IMR-90 (cell line): Measurements from ENCODE around the gene STK33. TPM values are rescaled to one million over a fixed set of nuclear protein-coding genes. Genes with fewer than 3 reads are reported as not detected.

Experiments used
- ATAC-seq: fragments of 200-7000 bp; cut with Tn5 transposase; 2 replicates; pipeline ENCODE4 v1.9.1; 2020; ENCODE audit warnings: low read depth, mild to moderate bottlenecking, moderate library complexity
- BruUV-seq: library from RNA; stranded (reverse); fragments of 400-500 nt; replicated peaks from 2 replicates; lab custom pipeline; 2021; lab: Mats Ljungman, UMichigan
- CTCF ChIA-PET: fragments of 300-600 bp; formaldehyde crosslinking; extraction: SDS; loops from one replicate; lab custom pipeline; 2021; ENCODE audit warnings: antibody characterized with exemption; lab: Yijun Ruan, JAX
- POLR2A ChIA-PET: fragments of 300-600 bp; sonication (Branson Sonifier 250); formaldehyde crosslinking; loops from one replicate; lab custom pipeline; 2022; ENCODE audit warnings: antibody characterized with exemption; ENCODE audit not compliant: unreplicated experiment; lab: Charles Lee
- DNase-seq: peaks from one replicate; pipeline ENCODE4 v3.0.0; 2013
- H2AFZ ChIP-seq: replicated peaks from 2 replicates; pipeline ENCODE3; 2013; ENCODE audit warnings: low read length, mild to moderate bottlenecking; ENCODE audit not compliant: poor library complexity
- H2AK5ac ChIP-seq: 2 replicates; pipeline ENCODE4 v1.6.1; 2013; ENCODE audit warnings: low read depth, low read length, inconsistent platforms
- H2AK9ac ChIP-seq: replicated peaks from 2 replicates; pipeline ENCODE3; 2013; ENCODE audit warnings: mild to moderate bottlenecking, low read depth, low read length, moderate library complexity; ENCODE audit not compliant: poor library complexity
- H2BK120ac ChIP-seq: 2 replicates; pipeline ENCODE4 v1.6.1; 2013; ENCODE audit warnings: low read depth, low read length, inconsistent platforms
- H2BK15ac ChIP-seq: 3 replicates; pipeline ENCODE4 v1.6.1; 2013; ENCODE audit warnings: low read depth, low read length, inconsistent platforms
- H2BK20ac ChIP-seq: 2 replicates; pipeline ENCODE4 v1.6.1; 2013; ENCODE audit warnings: low read depth, mild to moderate bottlenecking, inconsistent platforms, low read length, moderate library complexity
- H2BK5ac ChIP-seq: 2 replicates; pipeline ENCODE4 v1.6.1; 2013; ENCODE audit warnings: mild to moderate bottlenecking, low read depth, low read length, inconsistent platforms; ENCODE audit not compliant: poor library complexity, severe bottlenecking
- H3K14ac ChIP-seq: replicated peaks from 2 replicates; pipeline ENCODE4 v1.6.1; 2013; ENCODE audit warnings: low read depth, low read length, inconsistent platforms
- H3K18ac ChIP-seq: 2 replicates; pipeline ENCODE4 v1.6.1; 2013; ENCODE audit warnings: low read depth, low read length, control low read depth
- H3K23ac ChIP-seq: 2 replicates; pipeline ENCODE4 v1.6.1; 2013; ENCODE audit warnings: low read depth, low read length, inconsistent platforms
- H3K27ac ChIP-seq: 2 replicates; pipeline ENCODE4 v1.5.1; 2013; ENCODE audit warnings: mild to moderate bottlenecking, control low read depth, low read length; ENCODE audit not compliant: insufficient read depth
- H3K27me3 ChIP-seq: 2 replicates; pipeline ENCODE4 v1.6.1; 2013; ENCODE audit warnings: low read length; ENCODE audit not compliant: control insufficient read depth, insufficient read depth
- H3K36me3 ChIP-seq: 2 replicates; pipeline ENCODE4 v1.6.1; 2013; ENCODE audit warnings: low read length, mixed read lengths; ENCODE audit not compliant: control insufficient read depth, insufficient read depth
- H3K4ac ChIP-seq: 2 replicates; pipeline ENCODE4 v1.6.1; 2013; ENCODE audit warnings: low read depth, low read length, inconsistent platforms
- H3K4me1 ChIP-seq: 2 replicates; pipeline ENCODE4 v1.6.1; 2013; ENCODE audit warnings: low read length, mixed read lengths; ENCODE audit not compliant: control insufficient read depth, insufficient read depth
- H3K4me2 ChIP-seq: 2 replicates; pipeline ENCODE4 v1.6.1; 2013; ENCODE audit warnings: low read depth, mild to moderate bottlenecking, control low read depth, low read length, moderate library complexity
- H3K4me3 ChIP-seq: 2 replicates; pipeline ENCODE4 v1.5.1; 2013; ENCODE audit warnings: low read depth, mild to moderate bottlenecking, control low read depth, low read length, moderate library complexity; ENCODE audit not compliant: insufficient read depth
- H3K56ac ChIP-seq: 2 replicates; pipeline ENCODE4 v1.6.1; 2013; ENCODE audit warnings: low read length, inconsistent platforms; ENCODE audit not compliant: insufficient read depth; ENCODE audit errors: extremely low read depth
- H3K79me1 ChIP-seq, 2 experiments: 2 replicates each; pipeline ENCODE4 v1.6.1; 2013; ENCODE audit warnings: low read length in 2 of 2, inconsistent platforms in 1 of 2, low read depth in 1 of 2
- H3K9ac ChIP-seq: 2 replicates; pipeline ENCODE4 v1.6.1; 2013; ENCODE audit warnings: low read depth, low read length, control low read depth
- H3K9me1 ChIP-seq: 2 replicates; pipeline ENCODE4 v1.6.1; 2013; ENCODE audit warnings: low read length, inconsistent platforms; ENCODE audit not compliant: insufficient read depth
- H3K9me3 ChIP-seq: 2 replicates; pipeline ENCODE4 v1.6.1; 2013; ENCODE audit warnings: low read length; ENCODE audit not compliant: control insufficient read depth, insufficient read depth
- H4K20me1 ChIP-seq: 2 replicates; pipeline ENCODE4 v1.6.1; 2013; ENCODE audit warnings: low read length, inconsistent platforms; ENCODE audit not compliant: insufficient read depth
- H4K5ac ChIP-seq: 2 replicates; pipeline ENCODE4 v1.6.1; 2013; ENCODE audit warnings: mild to moderate bottlenecking, low read depth, low read length, control low read depth
- H4K8ac ChIP-seq, 2 experiments: 2 replicates each; pipeline ENCODE4 v1.6.1; 2013; ENCODE audit warnings: low read depth in 2 of 2, low read length in 2 of 2, control low read depth in 1 of 2, inconsistent platforms in 1 of 2
- H4K91ac ChIP-seq: 2 replicates; pipeline ENCODE4 v1.6.1; 2013; ENCODE audit warnings: low read depth, low read length, inconsistent platforms; ENCODE audit not compliant: insufficient read depth
- BHLHE40 ChIP-seq: fragments of 150-350 bp; IDR thresholded peaks from 2 replicates; pipeline ENCODE4 v1.6.1; 2016; ENCODE audit warnings: mild to moderate bottlenecking, low read depth, low read length
- CEBPB ChIP-seq: IDR thresholded peaks from 2 replicates; pipeline ENCODE4 v1.6.1; 2012; ENCODE audit warnings: low read depth, low read length, improper control_type of control experiment
- CHD1 ChIP-seq: IDR thresholded peaks from 2 replicates; pipeline ENCODE4 v1.6.1; 2012; ENCODE audit warnings: low read depth, low read length, improper control_type of control experiment
- FOS ChIP-seq: fragments of 150-350 bp; IDR thresholded peaks from 2 replicates; pipeline ENCODE4 v1.6.1; 2016; ENCODE audit warnings: low read depth, low read length
- MAFK ChIP-seq: IDR thresholded peaks from 2 replicates; pipeline ENCODE4 v1.6.1; 2012; ENCODE audit warnings: low read depth, low read length, improper control_type of control experiment
- MAZ ChIP-seq: IDR thresholded peaks from 2 replicates; pipeline ENCODE4 v1.6.1; 2012; ENCODE audit warnings: low read depth, mild to moderate bottlenecking, low read length, improper control_type of control experiment, moderate library complexity, borderline replicate concordance
- MXI1 ChIP-seq: IDR thresholded peaks from 2 replicates; pipeline ENCODE4 v1.6.1; 2012; ENCODE audit warnings: low read depth, mild to moderate bottlenecking, low read length, moderate library complexity, borderline replicate concordance
- NFE2L2 ChIP-seq: fragments of 150-350 bp; IDR thresholded peaks from 2 replicates; pipeline ENCODE4 v1.6.1; 2016; ENCODE audit warnings: low read depth, mild to moderate bottlenecking, low read length
- POLR2A ChIP-seq: IDR thresholded peaks from 2 replicates; pipeline ENCODE4 v1.6.1; 2012; ENCODE audit warnings: mild to moderate bottlenecking, low read depth, low read length
- RAD21 ChIP-seq: IDR thresholded peaks from 2 replicates; pipeline ENCODE4 v1.6.1; 2012; ENCODE audit warnings: low read length, improper control_type of control experiment
- RCOR1 ChIP-seq: IDR thresholded peaks from 2 replicates; pipeline ENCODE4 v1.6.1; 2012; ENCODE audit warnings: mild to moderate bottlenecking, low read length, improper control_type of control experiment; ENCODE audit not compliant: insufficient replicate concordance
- RFX5 ChIP-seq: IDR thresholded peaks from 2 replicates; pipeline ENCODE4 v1.8.0; 2012; ENCODE audit warnings: low read depth, mild to moderate bottlenecking, low read length, moderate library complexity
- SMC3 ChIP-seq: fragments of 150-350 bp; IDR thresholded peaks from 2 replicates; pipeline ENCODE4 v1.6.1; 2016; ENCODE audit warnings: low read depth, mild to moderate bottlenecking, antibody characterized with exemption, low read length, moderate library complexity
- WGBS, 2 experiments: methylation state at CpG; one replicate each; pipeline versions ENCODE4 v1.1.5 to v1.1.7; 2013; ENCODE audit warnings: missing lambda C conversion rate in 2 of 2; ENCODE audit not compliant: insufficient read length in 1 of 2; ENCODE audit errors: extremely low coverage in 2 of 2; 5-methylcytosine and 5-hydroxymethylcytosine counted together
- dilution Hi-C: fragments of 300-500 bp; cut with HindIII; formaldehyde crosslinking; loops from one replicate; pipeline ENCODE4 v1.14.3; 2018; ENCODE audit warnings: low sequenced_read_pairs; ENCODE audit not compliant: unreplicated experiment
- in situ Hi-C: fragments of 300-500 bp; cut with MboI; formaldehyde crosslinking; loops from 3 replicates; pipeline ENCODE4 v1.14.3; 2019; ENCODE audit warnings: low sequenced_read_pairs, inconsistent platforms, mixed read lengths
- intact Hi-C: fragments of 100-400 bp; cut with micrococcal nuclease; formaldehyde crosslinking; loops from 2 replicates; pipeline ENCODE4 v1.10.0; 2022
- polyA plus RNA-seq, 3 experiments: library from polyadenylated mRNA; depleted of rRNA; stranded (reverse); fragments of >200 nt; gene quantifications; 2 replicates each; pipeline ENCODE4 v1.2.3, GENCODE V29; 2012; ENCODE audit warnings: low replicate concordance in 1 of 3
- total RNA-seq: library from RNA; depleted of rRNA; stranded (reverse); fragments of >200 nt; gene quantifications from 2 replicates; pipeline ENCODE4 v1.2.3, GENCODE V29; 2012
- TF ChIP-seq, protein P1 (sequence below): conservative IDR thresholded peaks from 2 replicates; pipeline ENCODE4 v1.5.1; 2012; ENCODE audit warnings: mild to moderate bottlenecking, low read depth, low read length, improper control_type of control experiment
- TF ChIP-seq, protein P2 (sequence below): fragments of 150-350 bp; IDR thresholded peaks from 2 replicates; pipeline ENCODE4 v1.6.1; 2016; ENCODE audit warnings: low read depth, mild to moderate bottlenecking, low read length, moderate library complexity, borderline replicate concordance
- TF ChIP-seq, protein P3 (sequence below): fragments of 150-350 bp; IDR thresholded peaks from 2 replicates; pipeline ENCODE4 v1.6.1; 2017; ENCODE audit warnings: mild to moderate bottlenecking, antibody characterized with exemption, low read length, low read depth

STK33 gene
- total and polyA plus RNA-seq, 2 of the 4 experiments (the other 2 are of a cell fraction) = 2.3 to 2.6 TPM

GRCh38 chr11:8351223-8351622 is 242.8 kb downstream of the STK33 start:
- in situ Hi-C loops = no loop called here
- ATAC-seq = no peak
- WGBS, 2 experiments = 24% methylated on average over 4 of the region's 8 CpGs; no CpG with 5 or more reads in 1 of the 2 experiments

More at GRCh38 chr11:8351223-8351622, 242.8 kb downstream of the STK33 start:
- ChIA-PET CTCF (no interaction called here), POLR2A (no interaction called here)
- no peaks in the 10 kb centered on the region for H3K9me1 ChIP-seq
- H2BK15ac ChIP-seq = no peak overlapping the region
- H3K4me2 ChIP-seq = no peak overlapping the region
- no peak overlapping the region for H3K56ac ChIP-seq
- no peak overlapping the region for H2BK20ac ChIP-seq
- no peaks in the 10 kb centered on the region for H3K9me3 ChIP-seq
- H2AFZ ChIP-seq = no peak overlapping the region
- BruUV-seq = no TSS peak
- H4K91ac ChIP-seq = no peak overlapping the region
- H3K4me1 ChIP-seq = no peaks in the 10 kb centered on the region
- no peak overlapping the region for H2AK5ac ChIP-seq
- H3K27ac ChIP-seq = no peak overlapping the region
- no peaks in the 10 kb centered on the region for H3K36me3 ChIP-seq
- DNase-seq = no peak
- H2BK120ac ChIP-seq = no peak overlapping the region
- H4K8ac ChIP-seq = no peak overlapping the region
- H3K79me1 ChIP-seq = no peaks in the 10 kb centered on the region
- dilution Hi-C loops = no loop called here
- H3K4me3 ChIP-seq = no peak overlapping the region
- H3K9ac ChIP-seq = no peak overlapping the region
- H3K18ac ChIP-seq = no peak overlapping the region
- no peak overlapping the region for H4K5ac ChIP-seq
- H4K20me1 ChIP-seq = no peaks in the 10 kb centered on the region
- no peak overlapping the region for H2BK5ac ChIP-seq
- no peak for TF ChIP-seq CHD1
- no peak for TF ChIP-seq MAZ
- no peak for TF ChIP-seq NFE2L2
- TF ChIP-seq, protein P1, sequence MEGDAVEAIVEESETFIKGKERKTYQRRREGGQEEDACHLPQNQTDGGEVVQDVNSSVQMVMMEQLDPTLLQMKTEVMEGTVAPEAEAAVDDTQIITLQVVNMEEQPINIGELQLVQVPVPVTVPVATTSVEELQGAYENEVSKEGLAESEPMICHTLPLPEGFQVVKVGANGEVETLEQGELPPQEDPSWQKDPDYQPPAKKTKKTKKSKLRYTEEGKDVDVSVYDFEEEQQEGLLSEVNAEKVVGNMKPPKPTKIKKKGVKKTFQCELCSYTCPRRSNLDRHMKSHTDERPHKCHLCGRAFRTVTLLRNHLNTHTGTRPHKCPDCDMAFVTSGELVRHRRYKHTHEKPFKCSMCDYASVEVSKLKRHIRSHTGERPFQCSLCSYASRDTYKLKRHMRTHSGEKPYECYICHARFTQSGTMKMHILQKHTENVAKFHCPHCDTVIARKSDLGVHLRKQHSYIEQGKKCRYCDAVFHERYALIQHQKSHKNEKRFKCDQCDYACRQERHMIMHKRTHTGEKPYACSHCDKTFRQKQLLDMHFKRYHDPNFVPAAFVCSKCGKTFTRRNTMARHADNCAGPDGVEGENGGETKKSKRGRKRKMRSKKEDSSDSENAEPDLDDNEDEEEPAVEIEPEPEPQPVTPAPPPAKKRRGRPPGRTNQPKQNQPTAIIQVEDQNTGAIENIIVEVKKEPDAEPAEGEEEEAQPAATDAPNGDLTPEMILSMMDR = no peak
- TF ChIP-seq BHLHE40 = no peak
- TF ChIP-seq, protein P2, sequence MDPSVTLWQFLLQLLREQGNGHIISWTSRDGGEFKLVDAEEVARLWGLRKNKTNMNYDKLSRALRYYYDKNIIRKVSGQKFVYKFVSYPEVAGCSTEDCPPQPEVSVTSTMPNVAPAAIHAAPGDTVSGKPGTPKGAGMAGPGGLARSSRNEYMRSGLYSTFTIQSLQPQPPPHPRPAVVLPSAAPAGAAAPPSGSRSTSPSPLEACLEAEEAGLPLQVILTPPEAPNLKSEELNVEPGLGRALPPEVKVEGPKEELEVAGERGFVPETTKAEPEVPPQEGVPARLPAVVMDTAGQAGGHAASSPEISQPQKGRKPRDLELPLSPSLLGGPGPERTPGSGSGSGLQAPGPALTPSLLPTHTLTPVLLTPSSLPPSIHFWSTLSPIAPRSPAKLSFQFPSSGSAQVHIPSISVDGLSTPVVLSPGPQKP = no peak
- no peak for TF ChIP-seq MAFK
- no peak for TF ChIP-seq CEBPB
- no peak for TF ChIP-seq RAD21
- no peak for TF ChIP-seq FOS
- no peak for TF ChIP-seq SMC3
- TF ChIP-seq, protein P3, sequence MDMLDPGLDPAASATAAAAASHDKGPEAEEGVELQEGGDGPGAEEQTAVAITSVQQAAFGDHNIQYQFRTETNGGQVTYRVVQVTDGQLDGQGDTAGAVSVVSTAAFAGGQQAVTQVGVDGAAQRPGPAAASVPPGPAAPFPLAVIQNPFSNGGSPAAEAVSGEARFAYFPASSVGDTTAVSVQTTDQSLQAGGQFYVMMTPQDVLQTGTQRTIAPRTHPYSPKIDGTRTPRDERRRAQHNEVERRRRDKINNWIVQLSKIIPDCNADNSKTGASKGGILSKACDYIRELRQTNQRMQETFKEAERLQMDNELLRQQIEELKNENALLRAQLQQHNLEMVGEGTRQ = no peak
- TF ChIP-seq MXI1 = no peak
- TF ChIP-seq POLR2A = no peak
- no peak for TF ChIP-seq RFX5
- TF ChIP-seq RCOR1 = no peak
- no peak overlapping the region for H3K23ac ChIP-seq
- H3K27me3 ChIP-seq = peaks cover 38% of the 10 kb centered on the region
- H3K4ac ChIP-seq = no peak overlapping the region
- intact Hi-C loops = no loop called here
- no peak overlapping the region for H3K14ac ChIP-seq
- no peak overlapping the region for H2AK9ac ChIP-seq
